H9 (cell line): ENCODE measurements around the gene IP6K3. TPM values are rescaled to one million over a fixed set of nuclear protein-coding genes. Genes with fewer than 3 reads are reported as not detected.

ENCODE experiments used
- DNase-seq: peaks from one replicate; pipeline ENCODE4 v3.0.0-alpha.2; 2017
- H2AFZ ChIP-seq: one replicate; pipeline ENCODE4 v1.6.1; 2013; ENCODE audit warnings: mild to moderate bottlenecking, low read length, control low read depth, moderate library complexity
- H2AK5ac ChIP-seq: 2 replicates; pipeline ENCODE4 v1.6.1; 2013; ENCODE audit warnings: low read length, control low read depth, mixed read lengths; ENCODE audit not compliant: insufficient read length
- H2BK120ac ChIP-seq: one replicate; pipeline ENCODE4 v1.6.1; 2013; ENCODE audit warnings: low read depth, mild to moderate bottlenecking, low read length, control low read depth, inconsistent platforms; ENCODE audit not compliant: poor library complexity, severe bottlenecking
- H2BK12ac ChIP-seq: 2 replicates; pipeline ENCODE4 v1.6.1; 2013; ENCODE audit warnings: low read length, control low read depth, mixed read lengths, low read depth; ENCODE audit not compliant: insufficient read length
- H2BK15ac ChIP-seq: 2 replicates; pipeline ENCODE4 v1.6.1; 2013; ENCODE audit warnings: low read depth, low read length, control low read depth
- H2BK20ac ChIP-seq: one replicate; pipeline ENCODE4 v1.6.1; 2013; ENCODE audit warnings: low read depth, mild to moderate bottlenecking, low read length, control low read depth, inconsistent platforms; ENCODE audit not compliant: poor library complexity, severe bottlenecking
- H2BK5ac ChIP-seq: 2 replicates; pipeline ENCODE4 v1.6.1; 2013; ENCODE audit warnings: low read length, control low read depth, mixed read lengths; ENCODE audit not compliant: insufficient read length
- H3K14ac ChIP-seq: 2 replicates; pipeline ENCODE4 v1.6.1; 2013; ENCODE audit warnings: low read length, control low read depth; ENCODE audit not compliant: insufficient read depth
- H3K18ac ChIP-seq: 2 replicates; pipeline ENCODE4 v1.6.1; 2013; ENCODE audit warnings: low read depth, mild to moderate bottlenecking, mixed read lengths, low read length, control low read depth; ENCODE audit not compliant: insufficient read length
- H3K23ac ChIP-seq: 2 replicates; pipeline ENCODE4 v1.6.1; 2013; ENCODE audit warnings: low read length, control low read depth, mixed read lengths, low read depth; ENCODE audit not compliant: insufficient read length
- H3K23me2 ChIP-seq: 2 replicates; pipeline ENCODE4 v1.6.1; 2013; ENCODE audit warnings: low read depth, mild to moderate bottlenecking, mixed read lengths, low read length, control low read depth; ENCODE audit not compliant: insufficient read length, poor library complexity, severe bottlenecking
- H3K27ac ChIP-seq: 2 replicates; pipeline ENCODE4 v1.5.1; 2013; ENCODE audit warnings: low read length, control low read depth, mixed read lengths, low read depth; ENCODE audit not compliant: insufficient read length
- H3K27me3 ChIP-seq: 2 replicates; pipeline ENCODE4 v1.6.1; 2013; ENCODE audit warnings: low read length, control low read depth, inconsistent platforms; ENCODE audit not compliant: insufficient read depth
- H3K4ac ChIP-seq: 2 replicates; pipeline ENCODE4 v1.6.1; 2013; ENCODE audit warnings: low read depth, mild to moderate bottlenecking, control low read depth, inconsistent platforms, low read length, moderate library complexity
- H3K4me1 ChIP-seq: 2 replicates; pipeline ENCODE4 v1.6.1; 2013; ENCODE audit warnings: low read length, control low read depth, inconsistent platforms; ENCODE audit not compliant: insufficient read depth
- H3K4me2 ChIP-seq: 2 replicates; pipeline ENCODE4 v1.6.1; 2013; ENCODE audit warnings: low read length, control low read depth, mixed read lengths; ENCODE audit not compliant: insufficient read length, insufficient read depth
- H3K56ac ChIP-seq: 2 replicates; pipeline ENCODE4 v1.6.1; 2013; ENCODE audit warnings: low read depth, mild to moderate bottlenecking, mixed read lengths, low read length, control low read depth; ENCODE audit not compliant: insufficient read length
- H3K79me1 ChIP-seq: 2 replicates; pipeline ENCODE4 v1.6.1; 2013; ENCODE audit warnings: low read depth, mild to moderate bottlenecking, moderate library complexity, low read length, control low read depth, inconsistent platforms; ENCODE audit not compliant: insufficient read depth, poor library complexity, severe bottlenecking
- H3K79me2 ChIP-seq: 2 replicates; pipeline ENCODE4 v1.6.1; 2013; ENCODE audit warnings: low read length, control low read depth, inconsistent platforms; ENCODE audit not compliant: insufficient read depth
- H3K9ac ChIP-seq: 2 replicates; pipeline ENCODE4 v1.6.1; 2013; ENCODE audit warnings: low read length, control low read depth, mixed read lengths; ENCODE audit not compliant: insufficient read length; ENCODE audit errors: extremely low read depth
- H3K9me3 ChIP-seq: one replicate; pipeline ENCODE4 v1.6.1; 2013; ENCODE audit warnings: low read depth, low read length, inconsistent platforms; ENCODE audit not compliant: control insufficient read depth
- H3T11ph ChIP-seq: one replicate; pipeline ENCODE4 v1.6.1; 2013; ENCODE audit warnings: mild to moderate bottlenecking, low read length, control low read depth, inconsistent platforms
- H4K20me1 ChIP-seq: one replicate; pipeline ENCODE4 v1.6.1; 2013; ENCODE audit not compliant: control insufficient read depth, insufficient read length, insufficient read depth
- H4K5ac ChIP-seq: 2 replicates; pipeline ENCODE4 v1.6.1; 2013; ENCODE audit warnings: low read depth, mild to moderate bottlenecking, mixed read lengths, low read length, control low read depth; ENCODE audit not compliant: insufficient read length
- H4K8ac ChIP-seq: replicated peaks from 2 replicates; pipeline ENCODE4 v1.6.1; 2013; ENCODE audit warnings: low read length, control low read depth, mixed read lengths, low read depth; ENCODE audit not compliant: insufficient read length
- H4K91ac ChIP-seq: 2 replicates; pipeline ENCODE4 v1.6.1; 2013; ENCODE audit warnings: low read depth, mild to moderate bottlenecking, moderate library complexity, mixed read lengths, low read length, control low read depth; ENCODE audit not compliant: insufficient read length
- H3K27ac Mint-ChIP-seq, 3 experiments: 2 replicates in 2 of 3; 3 replicates in 1 of 3; pipeline ENCODE4 v1.8.0; 2020 to 2021; ENCODE audit warnings: mixed read lengths in 3 of 3, mild to moderate bottlenecking in 1 of 3, moderate library complexity in 1 of 3
- H3K27me3 Mint-ChIP-seq: 2 replicates; pipeline ENCODE4 v1.8.0; 2021; ENCODE audit warnings: low read depth, mild to moderate bottlenecking, moderate library complexity, mixed read lengths
- H3K36me3 Mint-ChIP-seq, 3 experiments: 2 replicates in 2 of 3; 3 replicates in 1 of 3; pipeline ENCODE4 v1.8.0; 2020 to 2021; ENCODE audit warnings: low read depth in 3 of 3, mixed read lengths in 3 of 3; ENCODE audit not compliant: insufficient read depth in 1 of 3
- H3K4me1 Mint-ChIP-seq, 2 experiments: 2 replicates each; pipeline ENCODE4 v1.8.0; 2020; ENCODE audit warnings: mixed read lengths in 2 of 2
- H3K4me3 Mint-ChIP-seq, 2 experiments: 2 replicates in 1 of 2; 3 replicates in 1 of 2; pipeline ENCODE4 v1.8.0; 2020 to 2021; ENCODE audit warnings: mild to moderate bottlenecking in 2 of 2, mixed read lengths in 2 of 2, moderate library complexity in 1 of 2
- H3K9me3 Mint-ChIP-seq, 2 experiments: 2 replicates in 1 of 2; 3 replicates in 1 of 2; pipeline ENCODE4 v1.8.0; 2020; ENCODE audit warnings: mild to moderate bottlenecking in 2 of 2, mixed read lengths in 2 of 2, moderate library complexity in 1 of 2
- CTCF ChIP-seq: fragments of 200-600 bp; sonication (generic); conservative IDR thresholded peaks from 3 replicates; pipeline ENCODE4 v1.8.0; 2021; ENCODE audit warnings: antibody characterized with exemption, mild to moderate bottlenecking
- WGBS: extraction: QIAGEN DNeasy Blood & Tissue Kit; methylation state at CpG from one replicate; pipeline ENCODE4 v1.1.7; 2013; ENCODE audit warnings: missing lambda C conversion rate, low lambda C conversion rate, mixed read lengths; ENCODE audit not compliant: insufficient read length; ENCODE audit errors: extremely low coverage; 5-methylcytosine and 5-hydroxymethylcytosine counted together
- total RNA-seq: library from RNA; stranded (reverse); gene quantifications from 2 replicates; pipeline ENCODE4 v1.2.1, GENCODE V29; 2021

Gene IP6K3
- total RNA-seq, 1 experiment from 2014 or later: 0.46 TPM

DNA sequence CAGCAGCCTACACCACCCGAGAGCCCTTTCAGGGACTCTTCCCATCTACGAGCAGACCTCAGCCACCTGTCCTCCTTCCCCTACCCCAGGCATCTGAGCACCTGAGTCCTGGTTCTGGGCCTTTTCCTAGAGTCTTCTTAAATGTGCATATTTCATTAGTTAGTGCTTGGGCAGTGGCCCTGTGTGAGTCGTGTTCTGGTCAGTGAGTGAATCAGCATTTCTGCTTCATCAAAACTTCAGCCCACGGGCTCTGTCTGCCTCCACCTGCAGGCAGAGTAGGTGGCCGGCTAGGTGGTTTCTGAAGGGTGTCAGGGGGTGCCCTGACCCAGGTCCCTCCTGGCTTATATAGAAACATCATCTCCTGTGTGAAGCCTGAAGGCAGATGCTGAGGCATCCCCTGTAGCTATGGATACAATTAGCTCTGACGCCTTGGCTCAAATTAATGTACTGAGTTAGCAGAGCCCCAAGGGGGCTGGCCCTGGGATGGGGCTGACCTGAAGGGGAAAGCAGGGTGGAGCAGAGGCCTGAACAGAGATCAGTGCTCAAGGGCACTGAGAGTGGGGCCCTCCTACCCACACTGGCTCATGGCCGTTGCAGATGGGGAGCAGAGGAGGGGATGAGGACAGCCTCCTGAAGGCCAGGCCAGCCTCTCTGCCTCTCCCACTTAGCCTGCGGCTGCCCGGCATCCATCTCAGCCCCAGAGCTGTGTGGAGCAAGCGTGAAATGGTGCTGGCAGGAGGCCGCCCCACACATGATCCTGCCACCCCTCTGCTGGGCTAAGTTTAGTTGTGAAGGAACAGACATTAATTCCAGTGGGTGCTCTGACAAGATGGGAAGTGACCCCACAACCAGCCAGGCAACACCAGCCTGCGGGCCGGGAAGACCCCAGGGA lies 13.6 kb downstream of the IP6K3 start:
- no peak overlapping the region for H2BK120ac ChIP-seq
- H3K27ac ChIP-seq: no peak overlapping the region
- H2AK5ac ChIP-seq: no peak overlapping the region
- no peak overlapping the region for H3K56ac ChIP-seq
- H3K14ac ChIP-seq: 0 out of 2 replicates have a peak overlapping the region, but pooled peaks have one; percentile 24
- no peak for DNase-seq
- H3T11ph ChIP-seq: no peak overlapping the region
- no peak overlapping the region for H4K5ac ChIP-seq
- H3K79me2 ChIP-seq: no peaks in the 10 kb centered on the region
- H2BK15ac ChIP-seq: no peak overlapping the region
- no peak overlapping the region for H2BK5ac ChIP-seq
- no peaks in the 10 kb centered on the region for H3K9me3 Mint-ChIP-seq
- no peak overlapping the region for H3K9ac ChIP-seq
- H3K4me1 ChIP-seq: no peaks in the 10 kb centered on the region
- no peak overlapping the region for H2BK20ac ChIP-seq
- WGBS: no CpG with 5 or more reads among the region's 13 CpGs
- H3K27ac Mint-ChIP-seq: peak overlapping the region in 1 of 3 experiments; percentile 77; a peak in 1 of 7 replicates
- H3K4me1 Mint-ChIP-seq: peaks cover 12 to 14% of the 10 kb centered on the region in 2 experiments; a peak in 3 of 4 replicates
- peaks cover 14% of the 10 kb centered on the region for H3K27me3 Mint-ChIP-seq
- H4K8ac ChIP-seq: no peak overlapping the region
- H3K4me2 ChIP-seq: no peak overlapping the region
- H3K23ac ChIP-seq: no peak overlapping the region
- no peaks in the 10 kb centered on the region for H3K79me1 ChIP-seq
- H3K4ac ChIP-seq: no peak overlapping the region
- H4K20me1 ChIP-seq: no peaks in the 10 kb centered on the region
- no peak for TF ChIP-seq CTCF
- H2AFZ ChIP-seq: no peak overlapping the region
- no peak overlapping the region for H4K91ac ChIP-seq
- no peaks in the 10 kb centered on the region for H3K9me3 ChIP-seq
- H2BK12ac ChIP-seq: no peak overlapping the region
- H3K4me3 Mint-ChIP-seq: no peak overlapping the region; a peak in 1 of 5 replicates
- no peaks in the 10 kb centered on the region for H3K23me2 ChIP-seq
- H3K18ac ChIP-seq: no peak overlapping the region
- no peaks in the 10 kb centered on the region for H3K27me3 ChIP-seq
- H3K36me3 Mint-ChIP-seq: no peaks in the 10 kb centered on the region
